Stimulated activated CD8-positive, alpha-beta memory T cell treated with anti-CD3 and anti-CD28 coated beads, Interleukin-2, amount 100 ng/mL, for 1 hour (primary cell): ENCODE measurements around the gene CACNA1G.

Source experiments
- DNase-seq, 2 donors: peaks; one replicate each; pipeline ENCODE4 v3.0.0-alpha.2; 2020; ENCODE audit warnings: low read depth in 2 of 2

CACNA1G gene

GRCh38 chr17:50568659-50569058 lies 8.1 kb downstream of the CACNA1G start:
- no peak for DNase-seq

- no peak for DNase-seq
Measured at GRCh38 chr17:50569592-50569991, 9.1 kb downstream of the CACNA1G start.

GRCh38 chr17:50570032-50570431 lies 9.5 kb downstream of the CACNA1G start:
- DNase-seq: no peak

- no peak for DNase-seq
Measured at GRCh38 chr17:50570528-50570927, 10.0 kb downstream of the CACNA1G start.

GRCh38 chr17:50571681-50572080 lies 11.2 kb downstream of the CACNA1G start:
- no peak for DNase-seq

GRCh38 chr17:50572541-50572940 lies 12.0 kb downstream of the CACNA1G start:
- no peak for DNase-seq

- no peak for DNase-seq
Measured at GRCh38 chr17:50573866-50574611, 13.5 kb downstream of the CACNA1G start.

- DNase-seq: no peak
Measured at GRCh38 chr17:50575581-50576210, 15.2 kb downstream of the CACNA1G start.

- no peak for DNase-seq
Measured at GRCh38 chr17:50576864-50577263, 16.3 kb downstream of the CACNA1G start.

- DNase-seq: no peak
Measured at GRCh38 chr17:50577451-50577954, 17.0 kb downstream of the CACNA1G start.

- DNase-seq: no peak
Measured at GRCh38 chr17:50578173-50578572, 17.7 kb downstream of the CACNA1G start.

- DNase-seq: no peak
Measured at GRCh38 chr17:50579399-50579798, 18.9 kb downstream of the CACNA1G start.

GRCh38 chr17:50580646-50581045 lies 20.1 kb downstream of the CACNA1G start:
- DNase-seq: no peak

GRCh38 chr17:50581316-50581715 lies 20.8 kb downstream of the CACNA1G start:
- DNase-seq: no peak

GRCh38 chr17:50582741-50583140 lies 22.2 kb downstream of the CACNA1G start:
- DNase-seq: no peak

- no peak for DNase-seq
Measured at GRCh38 chr17:50583641-50584040, 23.1 kb downstream of the CACNA1G start.

- no peak for DNase-seq
Measured at GRCh38 chr17:50584116-50584515, 23.6 kb downstream of the CACNA1G start.

GRCh38 chr17:50584749-50585148 lies 24.2 kb downstream of the CACNA1G start:
- DNase-seq: no peak

- DNase-seq: no peak
Measured at GRCh38 chr17:50585346-50585745, 24.8 kb downstream of the CACNA1G start.

GRCh38 chr17:50585891-50586290 lies 25.4 kb downstream of the CACNA1G start:
- DNase-seq: no peak

GRCh38 chr17:50586421-50587247 lies 26.1 kb downstream of the CACNA1G start:
- no peak for DNase-seq

GRCh38 chr17:50587571-50587970 lies 27.1 kb downstream of the CACNA1G start:
- DNase-seq: no peak
